Smooth muscle cell (in vitro differentiated cells): ENCODE measurements around the gene CCDC8. TPM values are rescaled to one million over a fixed set of nuclear protein-coding genes. Genes with fewer than 3 reads are reported as not detected.
A peak's percentile ranks its signal among the peaks of the same experiment; 100 is the strongest.
"Not testable (repeated sequence)": the region's sequence is repeated elsewhere in the genome, so short reads cannot be mapped to it uniquely, and the experiment has no call there.

Source experiments
- DNase-seq: peaks from one replicate; lab custom pipeline; 2025; ENCODE audit not compliant: unreplicated experiment; lab: John Stamatoyannopoulos, UW
- H2AFZ ChIP-seq: fragments of 200-600 bp; sonication (generic); 2 replicates; pipeline ENCODE4 v1.6.0; 2016; ENCODE audit warnings: antibody characterized with exemption, low read depth, mild to moderate bottlenecking
- H3F3A ChIP-seq: fragments of 200-600 bp; sonication (generic); 2 replicates; pipeline ENCODE4 v1.6.0; 2017; ENCODE audit warnings: antibody characterized with exemption, low read depth
- H3K27ac ChIP-seq: fragments of 200-600 bp; sonication (generic); 2 replicates; pipeline ENCODE4 v1.5.1; 2016; ENCODE audit warnings: low read depth, mild to moderate bottlenecking
- H3K27me3 ChIP-seq: fragments of 200-600 bp; sonication (generic); 2 replicates; pipeline ENCODE4 v1.6.1; 2016; ENCODE audit warnings: low read depth, mild to moderate bottlenecking
- H3K36me3 ChIP-seq: fragments of 200-600 bp; sonication (generic); 2 replicates; pipeline ENCODE4 v1.5.1; 2016; ENCODE audit warnings: low read depth
- H3K4me1 ChIP-seq: fragments of 200-600 bp; sonication (generic); 2 replicates; pipeline ENCODE4 v1.5.1; 2016; ENCODE audit warnings: low read depth
- H3K4me2 ChIP-seq: fragments of 200-600 bp; sonication (generic); 2 replicates; pipeline ENCODE4 v1.6.0; 2016; ENCODE audit warnings: mild to moderate bottlenecking
- H3K4me3 ChIP-seq: fragments of 200-600 bp; sonication (generic); 2 replicates; pipeline ENCODE4 v1.5.1; 2016; ENCODE audit warnings: mild to moderate bottlenecking
- H3K79me2 ChIP-seq: fragments of 200-600 bp; sonication (generic); 2 replicates; pipeline ENCODE4 v1.6.0; 2016; ENCODE audit warnings: low read depth, mild to moderate bottlenecking
- H3K9ac ChIP-seq: fragments of 200-600 bp; sonication (generic); 2 replicates; pipeline ENCODE4 v1.6.0; 2016; ENCODE audit warnings: low read depth
- H3K9me3 ChIP-seq: fragments of 200-600 bp; sonication (generic); replicated peaks from 2 replicates; pipeline ENCODE4 v1.5.1; 2016; ENCODE audit warnings: low read depth
- H4K20me1 ChIP-seq: fragments of 200-600 bp; sonication (generic); 2 replicates; pipeline ENCODE4 v1.6.0; 2016; ENCODE audit warnings: low read depth
- WGBS: methylation state at CpG from one replicate; pipeline ENCODE4 v1.1.7; 2016; ENCODE audit warnings: low lambda C conversion rate; 5-methylcytosine and 5-hydroxymethylcytosine counted together
- polyA plus RNA-seq: library from polyadenylated mRNA; unstranded; fragments of >200 nt; fragmentation: Nextera tagmentation; extraction: Ambion mirVana; gene quantifications from 2 replicates; pipeline ENCODE4 v1.2.1, GENCODE V29; 2016
- total RNA-seq: library from RNA; depleted of rRNA; stranded (reverse); fragments of >200 nt; gene quantifications from 2 replicates; pipeline ENCODE4 v1.2.3, GENCODE V29; 2014
- TF ChIP-seq, protein P1 (sequence below): fragments of 200-600 bp; sonication (generic); IDR thresholded peaks from 2 replicates; pipeline ENCODE4 v1.5.1; 2017; ENCODE audit warnings: borderline replicate concordance, mild to moderate bottlenecking, antibody characterized with exemption; ENCODE audit not compliant: insufficient read depth, poor library complexity, severe bottlenecking

Gene CCDC8
- total and polyA plus RNA-seq, 2 experiments from 2014 or later, result 17.9 to 44.5 TPM

DNA sequence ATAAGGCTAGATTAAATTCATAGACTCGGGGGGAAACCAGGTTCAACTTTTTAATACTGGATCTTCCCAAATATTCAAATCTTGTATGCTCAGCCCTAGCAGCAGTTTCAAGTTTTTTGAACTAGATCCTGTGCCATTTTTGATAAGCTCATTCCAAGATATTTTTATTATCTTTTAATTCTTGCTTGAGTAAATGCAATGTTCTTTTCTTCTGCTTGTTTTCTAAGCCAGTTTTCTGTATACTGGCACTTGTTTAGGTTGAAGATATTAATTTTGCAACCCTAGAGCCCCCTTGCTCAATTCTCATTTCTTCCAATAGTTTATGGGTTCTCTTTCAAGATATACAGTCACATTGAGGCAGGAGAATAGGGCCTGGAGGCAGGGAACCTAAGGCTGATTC lies 28.5 kb upstream of the CCDC8 start:
- Histone ChIP-seq H3K27me3 (no peaks in the 10 kb centered on the region), H3K4me2 (no peak overlapping the region), H3F3A (no peaks in the 10 kb centered on the region), H3K9me3 (no peaks in the 10 kb centered on the region), H3K4me3 (no peak overlapping the region), H3K36me3 (no peaks in the 10 kb centered on the region), H4K20me1 (no peaks in the 10 kb centered on the region), H3K27ac (no peak overlapping the region), H2AFZ (no peak overlapping the region), H3K9ac (no peak overlapping the region), H3K79me2 (no peaks in the 10 kb centered on the region), H3K4me1 (no peaks in the 10 kb centered on the region)
- DNase-seq, result no peak
- WGBS, result 98% methylated on average over 1 of the region's 1 CpG
- TF ChIP-seq, protein P1, sequence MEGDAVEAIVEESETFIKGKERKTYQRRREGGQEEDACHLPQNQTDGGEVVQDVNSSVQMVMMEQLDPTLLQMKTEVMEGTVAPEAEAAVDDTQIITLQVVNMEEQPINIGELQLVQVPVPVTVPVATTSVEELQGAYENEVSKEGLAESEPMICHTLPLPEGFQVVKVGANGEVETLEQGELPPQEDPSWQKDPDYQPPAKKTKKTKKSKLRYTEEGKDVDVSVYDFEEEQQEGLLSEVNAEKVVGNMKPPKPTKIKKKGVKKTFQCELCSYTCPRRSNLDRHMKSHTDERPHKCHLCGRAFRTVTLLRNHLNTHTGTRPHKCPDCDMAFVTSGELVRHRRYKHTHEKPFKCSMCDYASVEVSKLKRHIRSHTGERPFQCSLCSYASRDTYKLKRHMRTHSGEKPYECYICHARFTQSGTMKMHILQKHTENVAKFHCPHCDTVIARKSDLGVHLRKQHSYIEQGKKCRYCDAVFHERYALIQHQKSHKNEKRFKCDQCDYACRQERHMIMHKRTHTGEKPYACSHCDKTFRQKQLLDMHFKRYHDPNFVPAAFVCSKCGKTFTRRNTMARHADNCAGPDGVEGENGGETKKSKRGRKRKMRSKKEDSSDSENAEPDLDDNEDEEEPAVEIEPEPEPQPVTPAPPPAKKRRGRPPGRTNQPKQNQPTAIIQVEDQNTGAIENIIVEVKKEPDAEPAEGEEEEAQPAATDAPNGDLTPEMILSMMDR, result no peak

DNA sequence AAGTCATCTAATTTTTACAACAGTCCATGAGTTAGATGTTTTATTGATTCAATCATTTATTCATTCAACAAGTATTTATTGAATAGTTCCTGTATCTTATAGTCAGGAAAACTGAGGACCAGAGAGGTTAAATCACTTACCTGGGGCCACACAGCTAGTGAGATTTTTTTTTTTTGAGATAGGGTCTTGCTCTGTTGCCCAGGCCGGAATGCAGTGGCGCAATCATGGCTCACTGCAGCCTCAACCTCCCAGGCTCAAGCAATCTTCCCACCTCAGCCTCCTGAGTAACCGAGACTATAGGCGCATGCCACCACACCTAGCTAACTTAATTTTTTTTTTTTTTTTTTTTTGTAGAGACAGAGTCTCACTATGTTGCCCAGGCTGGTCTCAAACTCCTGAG lies 22.3 kb upstream of the CCDC8 start:
- not testable (repeated sequence) for H3K9me3 ChIP-seq, H3K27ac ChIP-seq, H3K4me2 ChIP-seq, H3K36me3 ChIP-seq, H3K4me1 ChIP-seq, H3K79me2 ChIP-seq, H4K20me1 ChIP-seq, H3K9ac ChIP-seq, H3F3A ChIP-seq, H3K27me3 ChIP-seq, H3K4me3 ChIP-seq, DNase-seq, H2AFZ ChIP-seq
- WGBS, result 96% methylated on average over 4 of the region's 4 CpGs

DNA sequence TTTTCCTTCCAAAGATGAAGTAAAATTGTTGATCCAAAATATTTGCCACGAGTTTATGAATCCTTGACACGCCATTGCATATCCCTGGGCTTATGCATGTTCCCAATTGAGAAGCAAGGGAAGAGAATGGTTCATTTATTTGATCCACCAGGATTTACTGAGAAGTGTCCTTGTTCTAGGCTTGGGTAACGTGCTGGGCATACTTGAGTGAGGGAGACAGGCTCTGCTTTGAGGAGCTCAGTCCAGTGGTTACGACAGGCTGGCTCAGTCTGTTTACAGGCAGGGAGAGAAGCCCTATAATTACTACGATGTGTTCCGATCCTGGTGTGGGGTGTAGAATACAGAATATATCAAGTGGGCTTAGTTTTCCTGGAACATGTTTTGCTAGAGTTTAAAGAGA lies 21.6 kb upstream of the CCDC8 start:
- Histone ChIP-seq H3K27me3 (peaks cover under 1% of the 10 kb centered on the region), H3K4me1 (no peaks in the 10 kb centered on the region), H3K9me3 (no peaks in the 10 kb centered on the region), H3K9ac (no peak overlapping the region), H3K79me2 (no peaks in the 10 kb centered on the region), H3K27ac (no peak overlapping the region), H2AFZ (peak overlapping the region; percentile 18), H3K4me3 (no peak overlapping the region), H4K20me1 (no peaks in the 10 kb centered on the region), H3K4me2 (no peak overlapping the region), H3K36me3 (no peaks in the 10 kb centered on the region), H3F3A (no peaks in the 10 kb centered on the region)
- TF ChIP-seq, protein P1, result no peak
- WGBS, result 58% methylated on average over 6 of the region's 6 CpGs
- DNase-seq, result no peak

DNA sequence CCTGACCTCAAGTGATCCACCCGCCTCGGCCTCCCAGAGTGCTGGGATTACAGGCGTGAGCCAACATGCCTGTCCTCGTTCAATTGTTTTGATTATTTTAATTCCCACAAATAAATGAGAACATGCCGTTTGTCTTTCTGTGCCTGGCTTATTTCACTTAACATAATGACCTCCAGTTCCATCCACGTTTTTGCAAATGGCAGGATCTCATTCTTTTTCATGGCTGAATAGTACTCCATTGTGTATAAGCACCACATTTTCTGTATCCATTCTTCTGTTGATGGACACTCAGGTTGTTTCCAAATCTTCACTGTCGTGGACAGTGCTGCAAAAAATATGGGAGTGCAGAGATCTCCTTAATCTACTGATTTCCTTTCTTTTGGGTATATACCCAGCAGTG lies 20.1 kb upstream of the CCDC8 start:
- not testable (repeated sequence) for H3F3A ChIP-seq, DNase-seq, H3K9ac ChIP-seq, H3K27ac ChIP-seq, H4K20me1 ChIP-seq, H3K36me3 ChIP-seq, H3K79me2 ChIP-seq, H3K4me2 ChIP-seq, H3K4me1 ChIP-seq, H3K9me3 ChIP-seq, H3K4me3 ChIP-seq, H2AFZ ChIP-seq
- WGBS, result 83% methylated on average over 7 of the region's 7 CpGs
- H3K27me3 ChIP-seq, result peaks cover 11% of the 10 kb centered on the region

DNA sequence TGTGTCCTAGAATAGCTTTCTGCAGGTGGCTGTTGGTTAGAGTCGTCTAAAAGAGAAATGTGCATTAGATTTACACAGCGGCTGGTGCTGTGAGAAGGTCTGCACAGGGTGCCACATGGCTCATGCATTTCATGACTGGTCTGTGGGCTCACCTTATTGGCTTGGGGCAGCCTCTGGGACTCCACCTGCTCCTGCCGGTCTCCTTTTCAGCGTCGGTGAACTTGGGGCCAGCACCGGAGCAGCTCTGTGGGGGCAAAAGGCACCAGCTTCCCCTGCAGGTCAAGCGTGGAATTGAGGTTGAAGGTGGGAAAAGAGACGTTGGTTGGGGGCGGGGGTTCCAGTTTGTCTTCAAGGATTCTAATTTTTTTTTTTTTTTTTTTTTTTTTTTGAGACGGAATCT lies 18.5 kb upstream of the CCDC8 start:
- TF ChIP-seq, protein P1, result no peak
- Histone ChIP-seq H4K20me1 (no peaks in the 10 kb centered on the region), H3K4me2 (no peak overlapping the region), H3K9me3 (no peaks in the 10 kb centered on the region), H3K27ac (no peak overlapping the region), H3K79me2 (no peaks in the 10 kb centered on the region), H3K9ac (no peak overlapping the region), H3K27me3 (peaks cover 19% of the 10 kb centered on the region), H3K36me3 (no peaks in the 10 kb centered on the region), H3F3A (no peaks in the 10 kb centered on the region), H3K4me1 (peaks cover 4% of the 10 kb centered on the region), H2AFZ (no peak overlapping the region), H3K4me3 (no peak overlapping the region)
- DNase-seq, result no peak
- WGBS, result 40% methylated on average over 9 of the region's 10 CpGs
